OCI-LY7 (cell line): ENCODE measurements around the gene LEFTY2.

Experiments
- CTCF ChIP-seq: fragments of 200-600 bp; sonication (generic); conservative IDR thresholded peaks from 2 replicates; pipeline ENCODE4 v1.5.1; 2014; ENCODE audit warnings: mild to moderate bottlenecking, antibody characterized with exemption, low read length, moderate library complexity, mixed read lengths
- EZH2phosphoT487 ChIP-seq: fragments of 200-600 bp; sonication (generic); IDR thresholded peaks from 2 replicates; pipeline ENCODE4 v1.6.1; 2018; ENCODE audit warnings: low read depth, borderline replicate concordance, mild to moderate bottlenecking, mixed run types, antibody characterized with exemption, low read length, moderate library complexity, mixed read lengths

- TF ChIP-seq CTCF (peak; percentile 32; the same call in 1 of the 2 replicates), EZH2phosphoT487 (no peak)
Observed at GRCh38 chr1:225911191-225912130, 29.6 kb downstream of the LEFTY2 start.
